Keratinocyte (primary cell): ENCODE data around the gene RAP1GAP2. TPM values are rescaled to one million over a fixed set of nuclear protein-coding genes. Genes with fewer than 3 reads are reported as not detected.
A peak's percentile ranks its signal among the peaks of the same experiment; 100 is the strongest.

Experiments used
- DNase-seq: peaks from one replicate; pipeline ENCODE4 v3.0.0-alpha.2; 2011; ENCODE audit warnings: low read depth, missing footprints, low spot score
- FAIRE-seq: peaks from 2 replicates; lab custom pipeline; 2011; peaks lifted over from hg19 to GRCh38; lab: Jason Lieb, UNC
- H2AFZ ChIP-seq: 2 replicates; pipeline ENCODE4 v1.6.0; 2012; ENCODE audit warnings: low read length, control low read depth, inconsistent platforms; ENCODE audit not compliant: control insufficient read depth
- H3K27ac ChIP-seq: 2 replicates; pipeline ENCODE4 v1.5.1; 2011; ENCODE audit warnings: low read length; ENCODE audit not compliant: control insufficient read depth, insufficient read depth
- H3K27me3 ChIP-seq: 3 replicates; pipeline ENCODE4 v1.6.0; 2011; ENCODE audit warnings: low read length; ENCODE audit not compliant: control insufficient read depth, insufficient read depth; ENCODE audit errors: extremely low read depth
- H3K36me3 ChIP-seq, 2 experiments: 2 replicates in 1 of 2; 3 replicates in 1 of 2; pipeline ENCODE4 v1.5.1; 2011; ENCODE audit warnings: low read length in 2 of 2, mild to moderate bottlenecking in 1 of 2; ENCODE audit not compliant: control insufficient read depth in 2 of 2, insufficient read depth in 2 of 2; ENCODE audit errors: extremely low read depth in 1 of 2
- H3K4me1 ChIP-seq: 3 replicates; pipeline ENCODE4 v1.5.1; 2011; ENCODE audit warnings: low read length; ENCODE audit not compliant: control insufficient read depth, insufficient read depth; ENCODE audit errors: extremely low read depth
- H3K4me2 ChIP-seq: 3 replicates; pipeline ENCODE4 v1.6.0; 2011; ENCODE audit warnings: low read depth, low read length; ENCODE audit not compliant: control insufficient read depth, insufficient read depth; ENCODE audit errors: extremely low read depth
- H3K4me3 ChIP-seq, 3 experiments: fragments of 200-600 bp in 1 of 3; sonication (generic) in 1 of 3; 2 replicates in 2 of 3; 3 replicates in 1 of 3; pipeline ENCODE4 v1.5.1; 2011 to 2016; ENCODE audit warnings: low read length in 3 of 3, mild to moderate bottlenecking in 3 of 3, control low read depth in 2 of 3, inconsistent platforms in 1 of 3, low read depth in 1 of 3, mixed read lengths in 1 of 3, mixed run types in 1 of 3, moderate library complexity in 1 of 3; ENCODE audit not compliant: control insufficient read depth in 2 of 3, insufficient read depth in 2 of 3; ENCODE audit errors: extremely low read depth in 1 of 3
- H3K79me2 ChIP-seq: 2 replicates; pipeline ENCODE4 v1.6.0; 2012; ENCODE audit warnings: low read length; ENCODE audit not compliant: control insufficient read depth, insufficient read depth
- H3K9ac ChIP-seq: 3 replicates; pipeline ENCODE4 v1.6.0; 2011; ENCODE audit warnings: low read length; ENCODE audit not compliant: control insufficient read depth, insufficient read depth; ENCODE audit errors: extremely low read depth
- H3K9me1 ChIP-seq: 3 replicates; pipeline ENCODE4 v1.6.0; 2011; ENCODE audit warnings: low read length; ENCODE audit not compliant: control insufficient read depth, insufficient read depth; ENCODE audit errors: extremely low read depth
- H3K9me3 ChIP-seq: 2 replicates; pipeline ENCODE4 v1.5.1; 2012; ENCODE audit warnings: low read depth, low read length; ENCODE audit not compliant: control insufficient read depth
- H4K20me1 ChIP-seq: 3 replicates; pipeline ENCODE4 v1.6.0; 2011; ENCODE audit warnings: low read length; ENCODE audit not compliant: control insufficient read depth, insufficient read depth; ENCODE audit errors: extremely low read depth
- CTCF ChIP-seq, 3 experiments: IDR thresholded peaks in 1 of 3; conservative IDR thresholded peaks in 1 of 3; optimal IDR thresholded peaks in 1 of 3; 2 replicates in 2 of 3; 3 replicates in 1 of 3; pipeline versions ENCODE3 to v1.5.1; 2011; ENCODE audit warnings: low read length in 3 of 3, mild to moderate bottlenecking in 3 of 3, moderate library complexity in 2 of 3, control low read depth in 1 of 3, inconsistent platforms in 1 of 3; ENCODE audit not compliant: insufficient read depth in 2 of 3; ENCODE audit errors: extremely low read depth in 1 of 3
- EZH2 ChIP-seq: IDR thresholded peaks from one replicate; pipeline ENCODE4 v1.6.1; 2012; ENCODE audit warnings: inconsistent platforms, mild to moderate bottlenecking, low read length, moderate library complexity
- dilution Hi-C: fragments of 300-500 bp; cut with MboI; formaldehyde crosslinking; loops from one replicate; pipeline ENCODE4 v1.7.0; 2020; ENCODE audit warnings: low sequenced_read_pairs; ENCODE audit not compliant: extremely low pct_ligation_motif_present
- polyA plus RNA-seq, 5 experiments: library from polyadenylated mRNA; depleted of rRNA in 3 of 5; stranded (reverse) in 3 of 5; stranded (forward) in 1 of 5; unstranded in 1 of 5; fragments of >200 nt; gene quantifications; 1 replicate in 1 of 5; 2 replicates in 3 of 5; 3 replicates in 1 of 5; pipeline versions ENCODE4 v1.2.1 to v1.2.3, GENCODE V29; 2011 to 2012; ENCODE audit warnings: missing spikeins in 2 of 5, low read depth in 1 of 5, low replicate concordance in 1 of 5

RAP1GAP2 gene
- polyA plus RNA-seq, 1 donor (not counting 4 experiments of a cell fraction or from before 2014, with no cell fraction given) = 13.6 TPM

DNA sequence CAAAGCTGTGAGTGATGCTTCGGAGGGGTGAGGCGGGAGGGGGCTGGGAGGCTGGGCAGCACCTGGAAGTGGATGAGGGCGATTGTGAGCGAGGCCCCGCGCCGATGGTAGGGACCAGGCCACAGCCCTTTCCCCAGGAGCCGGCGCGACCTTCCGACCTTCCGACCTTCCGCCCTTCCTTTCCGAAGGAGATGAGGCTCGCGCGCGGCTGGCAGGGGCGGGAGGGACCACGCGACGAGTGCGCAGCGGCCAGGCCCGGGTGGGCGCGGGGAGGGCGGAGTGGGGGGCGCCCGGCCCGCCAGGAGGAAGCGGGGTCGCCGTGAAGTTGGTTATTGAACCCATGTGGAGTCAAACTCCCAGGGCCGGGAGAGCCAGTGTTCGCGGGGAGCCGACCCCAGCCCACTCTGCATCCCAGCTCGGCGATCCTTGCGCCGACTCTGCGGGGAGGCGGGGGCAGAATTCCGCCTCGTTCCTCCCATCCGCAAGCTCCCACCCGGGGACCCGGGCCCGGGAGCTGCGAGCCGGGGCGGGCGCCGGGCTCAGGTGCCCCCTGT is 56.6 kb downstream of the RAP1GAP2 start:
- H3K36me3 ChIP-seq = peaks cover 0 to 9% of the 10 kb centered on the region in 2 experiments
- no peak for DNase-seq
- peaks cover 38% of the 10 kb centered on the region for H3K79me2 ChIP-seq
- H3K4me1 ChIP-seq = peaks cover 7% of the 10 kb centered on the region
- H3K9ac ChIP-seq = peak overlapping the region; percentile 72
- no peaks in the 10 kb centered on the region for H3K27me3 ChIP-seq
- H3K4me3 ChIP-seq = peak overlapping the region; percentile 54 to 75 (median 62)
- H4K20me1 ChIP-seq = no peaks in the 10 kb centered on the region
- H3K9me1 ChIP-seq = peaks cover 5% of the 10 kb centered on the region
- FAIRE-seq = no peak
- H3K9me3 ChIP-seq = no peaks in the 10 kb centered on the region
- dilution Hi-C loops = no loop called here
- peak overlapping the region; percentile 67 for H3K4me2 ChIP-seq
- peak overlapping the region; percentile 14 for H3K27ac ChIP-seq
- H2AFZ ChIP-seq = peak overlapping the region; percentile 56
- TF ChIP-seq EZH2 (no peak), CTCF (optimal IDR thresholded peaks at IDR 0.05 in 1 of 3, IDR thresholded peaks at IDR 0.05 in 1 of 3, conservative IDR thresholded peaks at IDR 0.05 in 1 of 3; ENCODE audit: extremely low read depth in 1 of 3, insufficient read depth in 2 of 3, low read length in 3 of 3) (no peak)

- peak overlapping the region; percentile 78 for H2AFZ ChIP-seq
- peaks cover 0 to 9% of the 10 kb centered on the region in 2 experiments for H3K36me3 ChIP-seq
- H3K9me3 ChIP-seq = no peaks in the 10 kb centered on the region
- peaks cover 5% of the 10 kb centered on the region for H3K9me1 ChIP-seq
- peak overlapping the region; percentile 66 for H3K27ac ChIP-seq
- H3K79me2 ChIP-seq = peaks cover 45% of the 10 kb centered on the region
- peak overlapping the region; percentile 75 to 92 (median 90) for H3K4me3 ChIP-seq
- H4K20me1 ChIP-seq = no peaks in the 10 kb centered on the region
- H3K9ac ChIP-seq = peak overlapping the region; percentile 72
- H3K4me2 ChIP-seq = peak overlapping the region; percentile 97
- H3K4me1 ChIP-seq = peaks cover 7% of the 10 kb centered on the region
- FAIRE-seq = no peak
- no peaks in the 10 kb centered on the region for H3K27me3 ChIP-seq
- peak in 1 of 3 experiments; percentile 18 for TF ChIP-seq CTCF (optimal IDR thresholded peaks at IDR 0.05 in 1 of 3, IDR thresholded peaks at IDR 0.05 in 1 of 3, conservative IDR thresholded peaks at IDR 0.05 in 1 of 3; ENCODE audit: extremely low read depth in 1 of 3, insufficient read depth in 2 of 3, low read length in 3 of 3)
- no peak for TF ChIP-seq EZH2
- DNase-seq = no peak
- dilution Hi-C loops = no loop called here
These were observed 57.3 kb downstream of the RAP1GAP2 start for GRCh38 chr17:2853283-2854142.
